NCI-H446 (cell line): ENCODE measurements around the gene CDCP1.

ENCODE experiments used
- DNase-seq, 2 experiments: peaks; one replicate each; lab custom pipeline; 2025; lab: John Stamatoyannopoulos, UW

Gene CDCP1

DNA sequence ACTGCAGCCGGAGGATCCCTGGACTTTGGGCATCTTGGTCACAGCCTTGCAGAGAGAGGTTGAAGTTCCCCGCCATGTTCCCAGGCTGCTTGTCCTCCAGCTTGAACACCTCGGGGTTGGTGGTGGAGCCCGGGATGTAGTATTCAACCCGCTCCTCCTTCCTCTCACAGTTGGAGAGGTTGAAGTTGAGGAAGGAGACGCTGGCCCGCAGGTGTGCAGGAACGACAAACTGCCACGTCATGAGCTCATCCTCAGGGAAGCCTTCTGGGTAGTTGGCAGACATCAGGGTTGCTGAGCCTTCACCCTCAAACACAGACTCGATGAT, 35.7 kb downstream of the CDCP1 start:
- no peak for DNase-seq

DNA sequence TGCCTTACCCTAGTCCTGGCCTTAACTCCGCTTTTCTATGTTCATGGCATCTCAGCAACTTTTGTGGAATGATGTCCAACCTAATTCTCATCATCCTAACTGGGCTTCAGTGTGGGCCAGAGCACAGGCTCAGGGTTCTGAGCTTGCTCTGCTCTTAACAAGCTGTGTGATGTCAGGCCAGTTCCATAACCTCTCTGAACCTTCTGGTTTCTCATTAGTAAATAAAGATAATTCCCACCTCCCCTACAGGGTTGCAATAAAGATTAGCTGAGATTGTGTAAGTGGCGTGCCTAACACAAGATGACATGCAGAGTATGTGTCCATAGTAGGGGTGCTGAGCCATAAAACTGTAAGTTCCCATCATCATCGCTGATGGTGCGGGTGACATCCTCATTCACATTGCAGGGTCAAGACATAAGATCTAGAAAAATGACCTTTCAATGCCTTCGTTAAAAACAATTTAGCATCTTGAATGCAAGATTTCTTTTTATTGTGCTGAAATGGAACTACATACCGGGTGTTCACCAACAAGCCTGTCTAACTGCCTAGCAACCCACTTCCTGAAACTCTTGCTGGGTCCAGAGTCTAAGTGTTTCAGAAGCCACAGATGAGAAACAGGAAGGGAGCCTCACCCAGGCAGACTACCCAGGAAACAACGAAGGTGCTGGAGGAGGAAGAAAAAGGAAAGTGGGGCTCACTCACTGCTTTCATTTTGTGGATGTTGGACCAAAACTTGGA, 36.2 kb downstream of the CDCP1 start:
- no peak for DNase-seq

DNA sequence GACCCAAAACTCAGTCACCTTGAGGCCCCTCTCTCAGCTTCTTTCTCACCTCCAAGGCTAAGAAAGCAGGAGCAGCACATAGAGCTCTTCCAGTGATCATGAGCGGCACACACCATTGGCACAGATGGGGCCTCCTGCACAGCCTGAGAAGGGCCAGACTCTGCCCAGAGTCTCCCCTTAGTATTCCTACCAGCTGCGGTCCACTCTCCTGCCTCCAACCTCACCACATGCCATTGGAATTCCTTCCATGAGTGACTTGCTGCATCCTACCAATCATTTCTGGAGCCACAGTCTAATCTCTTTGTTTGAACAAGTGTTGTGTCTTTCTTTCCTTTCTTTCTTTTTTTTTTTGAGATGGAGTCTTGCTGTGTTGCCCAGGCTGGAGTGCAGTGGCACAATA, 39.3 kb downstream of the CDCP1 start:
- no peak for DNase-seq

DNA sequence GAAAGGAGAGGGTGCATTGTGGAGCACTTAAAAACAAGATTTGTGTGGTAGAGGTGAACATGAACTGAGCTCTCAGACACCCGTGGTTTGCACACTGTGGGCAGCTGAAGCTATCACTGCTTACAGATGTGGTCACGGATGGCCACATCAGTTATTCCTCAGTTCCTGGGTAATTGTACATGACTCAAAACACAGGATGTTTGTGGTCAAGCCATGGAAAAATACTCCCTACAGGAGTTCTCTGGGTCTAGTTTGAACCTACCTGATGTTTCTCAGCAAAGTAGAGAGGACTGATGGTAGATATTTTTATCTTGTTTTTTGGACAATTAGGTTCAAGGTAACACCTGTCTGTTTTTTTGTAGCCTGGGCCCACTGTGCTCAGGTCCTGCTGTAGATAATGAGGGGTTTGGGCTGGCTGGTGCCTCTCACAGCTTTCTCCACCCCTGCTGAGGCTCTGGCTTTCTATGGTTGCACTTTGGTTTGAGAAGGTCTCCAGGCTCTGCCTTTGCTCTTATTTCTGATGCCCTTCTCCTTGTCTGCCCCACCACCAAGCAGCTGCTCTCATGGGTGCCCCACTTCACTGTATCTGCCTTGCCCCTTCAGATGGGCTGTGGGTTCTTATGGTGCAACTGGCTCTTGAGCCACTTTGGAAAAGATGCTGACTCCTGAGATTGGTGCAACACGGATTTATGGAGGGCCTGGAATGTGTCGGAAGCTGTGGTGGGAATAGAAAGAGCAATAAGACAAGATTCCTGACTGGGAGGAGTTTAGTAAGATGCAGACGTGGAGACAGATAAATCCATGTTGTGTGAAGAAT, 40.1 kb downstream of the CDCP1 start:
- DNase-seq = no peak

DNA sequence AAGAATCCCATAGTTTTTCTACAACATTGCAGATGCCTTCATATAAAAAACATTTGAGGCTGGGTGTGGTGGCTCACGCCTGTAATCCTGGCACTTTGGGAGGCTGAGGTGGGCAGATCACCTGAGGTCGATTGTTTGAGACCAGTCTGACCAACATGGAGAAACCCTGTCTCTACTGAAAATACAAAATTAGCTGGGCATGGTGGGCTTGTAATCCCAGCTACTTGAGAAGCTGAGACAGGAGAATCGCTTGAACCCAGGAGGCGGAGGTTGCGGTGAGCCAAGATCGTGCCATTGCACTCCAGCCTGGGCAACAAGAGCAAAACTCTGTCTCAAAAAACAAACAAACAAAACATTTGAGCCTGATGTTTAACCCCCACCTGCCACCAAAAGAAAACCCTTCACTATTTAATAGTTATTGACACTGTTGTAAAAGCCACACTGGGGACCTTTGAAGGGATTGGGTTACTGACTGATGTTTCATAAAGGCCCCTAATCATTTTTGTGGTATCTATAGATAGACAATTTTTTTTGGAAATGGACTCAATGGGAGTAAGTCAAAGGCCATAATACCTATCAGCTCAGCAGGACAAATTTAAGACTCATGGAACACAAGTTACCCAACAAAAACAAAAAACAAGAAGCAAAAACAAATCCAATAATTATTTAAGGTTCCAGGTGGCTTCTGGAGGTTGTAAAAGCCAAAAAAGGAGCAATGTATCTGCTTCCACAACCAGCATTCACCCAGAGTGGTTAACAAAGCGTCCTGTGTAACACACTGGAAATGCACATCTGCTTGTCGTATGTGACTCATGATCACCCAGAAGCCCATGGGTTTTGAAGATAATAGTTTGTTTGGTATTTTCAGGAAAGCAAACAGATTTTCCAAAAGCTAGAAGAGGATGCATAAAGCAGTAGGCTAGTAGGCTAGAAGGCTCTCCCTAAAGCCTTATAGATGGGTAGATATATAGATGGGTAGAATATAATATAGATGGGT, 41.2 kb downstream of the CDCP1 start:
- no peak for DNase-seq

DNA sequence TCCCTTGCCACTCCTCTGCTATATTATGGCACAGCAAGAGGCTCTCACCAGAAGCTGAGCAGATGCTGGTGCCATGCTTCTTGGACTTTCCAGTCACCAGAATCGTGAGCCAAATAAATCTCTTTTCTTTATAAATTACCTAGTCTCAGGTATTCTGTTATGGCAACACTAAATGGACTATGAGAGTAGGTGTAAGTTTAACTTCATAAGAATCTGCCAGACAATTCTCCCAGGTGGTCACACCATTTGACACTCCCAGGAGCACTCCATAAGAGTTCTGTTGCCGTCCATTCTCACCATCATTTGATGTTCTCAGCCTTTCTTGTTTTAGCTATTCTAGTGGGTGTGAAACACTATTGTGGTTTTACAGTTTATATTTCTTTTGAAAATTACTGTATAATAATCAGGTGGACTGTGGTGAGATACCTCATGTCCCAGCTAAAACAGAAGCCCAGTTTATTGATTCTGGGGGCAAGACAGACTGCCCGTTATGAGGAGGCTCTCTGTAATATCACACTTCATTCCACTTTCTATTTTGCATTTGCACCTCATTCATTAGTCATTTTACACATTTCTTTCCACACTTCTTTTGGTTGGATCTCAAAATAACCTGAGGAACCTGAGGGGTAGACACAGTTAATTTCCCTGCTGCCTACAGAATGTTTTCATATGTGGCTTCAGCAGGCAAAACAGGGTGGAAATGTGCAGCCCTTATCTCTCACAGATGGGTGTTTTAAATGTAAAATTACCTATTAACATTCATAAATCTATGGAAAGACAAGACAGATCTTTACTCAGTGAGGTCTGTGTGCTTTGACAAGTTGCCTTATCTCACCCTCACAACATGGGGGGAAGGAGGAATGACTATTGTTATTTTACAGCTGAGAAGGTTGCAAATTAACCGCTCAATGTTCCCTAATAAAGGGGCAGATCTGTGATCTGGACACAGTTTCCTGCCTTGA, 42.1 kb downstream of the CDCP1 start:
- no peak for DNase-seq

DNA sequence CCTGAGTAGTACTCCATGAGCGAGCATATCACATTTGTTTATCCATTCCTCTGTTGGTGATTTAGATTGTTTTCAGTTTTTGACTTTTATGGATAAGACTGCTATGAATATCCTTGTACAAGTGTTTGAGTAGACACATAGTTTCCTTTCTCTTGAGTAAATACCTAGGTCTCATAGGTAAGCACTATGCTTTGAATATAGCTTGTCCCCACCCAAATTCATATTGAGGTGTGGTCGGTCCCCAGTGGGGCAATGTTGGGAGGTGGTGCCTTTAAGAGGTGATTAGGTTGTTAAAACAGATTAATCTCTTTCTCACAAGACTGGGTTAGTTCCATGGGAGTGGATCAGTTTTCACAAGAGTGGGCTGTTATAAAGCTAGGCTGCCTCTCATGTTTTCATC, 42.8 kb downstream of the CDCP1 start:
- DNase-seq = no peak

DNA sequence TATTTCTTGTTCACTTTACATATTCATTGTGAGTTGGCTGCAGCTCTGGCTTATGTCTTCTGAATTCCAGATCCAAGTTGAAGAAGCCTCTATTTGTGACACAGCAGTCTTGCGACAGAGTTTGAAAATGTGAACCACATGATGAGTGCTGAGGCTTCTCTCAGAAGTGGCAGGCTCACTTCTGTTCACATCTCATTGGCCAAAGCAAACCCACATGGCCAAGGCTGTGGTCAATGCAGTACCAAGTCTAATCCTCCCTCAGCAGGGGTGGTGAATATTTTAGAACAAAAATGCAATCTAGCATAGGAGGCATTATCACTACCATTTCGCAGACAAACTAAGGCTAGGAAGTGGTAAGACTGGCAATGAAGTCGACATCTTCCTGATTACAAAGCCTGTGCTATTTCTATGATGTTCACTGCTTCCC, 45.2 kb downstream of the CDCP1 start:
- DNase-seq = no peak

DNA sequence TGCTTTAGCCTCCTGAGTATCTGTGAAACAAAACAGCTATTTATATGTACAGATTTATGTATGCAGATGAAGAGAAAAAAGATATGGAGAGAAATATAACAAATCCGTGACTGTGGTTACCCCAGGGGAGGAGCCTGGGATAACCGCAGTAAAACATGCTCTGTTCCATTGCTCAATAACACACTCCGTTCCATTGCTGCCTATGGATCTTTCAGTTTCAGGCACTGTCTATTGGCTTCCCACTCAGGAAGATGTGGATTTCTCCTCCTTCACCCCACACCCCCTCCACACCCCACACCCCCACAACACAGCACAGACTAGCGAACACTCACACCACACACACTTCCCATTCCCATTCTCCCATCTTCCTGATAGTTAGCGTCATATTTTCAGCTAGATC, 47.9 kb downstream of the CDCP1 start:
- DNase-seq = no peak

DNA sequence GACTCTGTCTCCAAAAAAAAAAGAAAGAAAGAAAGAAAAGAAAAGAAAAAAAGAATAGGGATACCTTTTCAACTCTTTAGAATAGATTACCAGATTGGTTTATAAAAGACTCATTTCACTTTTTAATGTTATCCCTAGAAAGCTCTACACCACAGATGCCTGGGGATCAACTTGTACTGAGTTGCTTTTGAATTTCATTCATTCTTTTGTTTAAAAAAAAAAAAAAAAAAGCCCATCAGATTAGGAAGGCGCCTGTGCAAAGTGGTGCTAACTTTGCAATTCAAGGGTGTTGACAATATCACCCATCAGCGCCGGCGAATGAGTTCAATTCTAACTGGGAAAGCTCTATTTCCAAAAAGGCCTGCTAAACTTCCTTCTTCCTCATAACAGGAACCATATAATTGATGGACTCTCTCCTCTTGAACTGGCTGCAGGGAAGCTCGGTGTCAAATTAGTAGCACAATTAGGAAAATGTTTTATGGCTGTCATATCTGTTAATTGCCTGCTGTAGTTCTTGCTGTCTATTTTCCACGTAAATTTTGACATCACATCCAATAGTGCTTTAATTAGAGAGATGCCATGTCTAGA, 48.8 kb downstream of the CDCP1 start:
- DNase-seq = no peak

DNA sequence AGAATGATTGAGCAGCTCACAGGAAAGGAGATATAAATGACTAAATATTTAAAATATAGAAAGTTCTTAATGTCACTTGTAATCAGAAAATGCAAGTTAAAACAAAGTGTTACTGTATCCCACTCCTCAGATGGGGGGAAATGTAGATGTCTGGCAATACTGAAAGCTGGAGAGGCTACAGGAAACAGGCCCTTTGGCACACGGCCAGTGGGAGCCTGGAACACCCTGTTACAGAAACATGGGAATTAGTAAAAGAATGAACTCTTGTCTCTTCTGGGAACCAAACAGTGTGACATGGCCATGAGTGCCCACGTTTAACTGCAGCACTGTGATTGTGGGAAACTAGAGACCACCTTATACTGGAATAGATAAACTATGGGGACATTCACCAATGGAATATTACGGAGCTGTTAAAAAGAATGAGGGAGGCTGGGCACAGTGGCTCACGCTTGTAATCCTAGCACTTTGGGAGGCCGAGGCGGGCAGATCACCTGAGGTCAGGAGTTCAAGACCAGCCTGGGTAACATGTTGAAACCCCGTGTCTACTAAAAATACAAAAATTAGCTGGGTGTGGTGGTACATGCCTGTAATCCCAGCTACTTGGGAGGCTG, 50.2 kb downstream of the CDCP1 start:
- no peak for DNase-seq

DNA sequence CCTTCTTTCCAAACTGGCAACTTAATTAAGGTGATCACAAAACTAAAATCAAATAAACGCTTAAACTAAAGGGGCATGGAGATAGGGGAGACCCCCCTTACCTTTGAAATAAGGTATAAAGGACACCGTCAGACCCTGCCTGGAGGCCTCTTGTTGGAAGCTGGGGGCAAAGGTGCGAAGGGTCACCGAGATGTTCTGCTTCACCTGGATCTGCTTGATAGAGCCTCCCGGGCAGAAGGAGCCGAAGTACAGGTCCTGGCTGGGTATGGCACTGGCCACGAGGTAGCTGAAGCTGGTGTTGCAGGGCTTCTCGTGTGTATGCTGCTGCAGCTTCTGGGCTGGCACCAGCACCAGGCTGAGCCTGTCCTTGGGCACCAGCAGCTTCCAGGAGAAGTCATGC, 53.0 kb downstream of the CDCP1 start:
- no peak for DNase-seq

DNA sequence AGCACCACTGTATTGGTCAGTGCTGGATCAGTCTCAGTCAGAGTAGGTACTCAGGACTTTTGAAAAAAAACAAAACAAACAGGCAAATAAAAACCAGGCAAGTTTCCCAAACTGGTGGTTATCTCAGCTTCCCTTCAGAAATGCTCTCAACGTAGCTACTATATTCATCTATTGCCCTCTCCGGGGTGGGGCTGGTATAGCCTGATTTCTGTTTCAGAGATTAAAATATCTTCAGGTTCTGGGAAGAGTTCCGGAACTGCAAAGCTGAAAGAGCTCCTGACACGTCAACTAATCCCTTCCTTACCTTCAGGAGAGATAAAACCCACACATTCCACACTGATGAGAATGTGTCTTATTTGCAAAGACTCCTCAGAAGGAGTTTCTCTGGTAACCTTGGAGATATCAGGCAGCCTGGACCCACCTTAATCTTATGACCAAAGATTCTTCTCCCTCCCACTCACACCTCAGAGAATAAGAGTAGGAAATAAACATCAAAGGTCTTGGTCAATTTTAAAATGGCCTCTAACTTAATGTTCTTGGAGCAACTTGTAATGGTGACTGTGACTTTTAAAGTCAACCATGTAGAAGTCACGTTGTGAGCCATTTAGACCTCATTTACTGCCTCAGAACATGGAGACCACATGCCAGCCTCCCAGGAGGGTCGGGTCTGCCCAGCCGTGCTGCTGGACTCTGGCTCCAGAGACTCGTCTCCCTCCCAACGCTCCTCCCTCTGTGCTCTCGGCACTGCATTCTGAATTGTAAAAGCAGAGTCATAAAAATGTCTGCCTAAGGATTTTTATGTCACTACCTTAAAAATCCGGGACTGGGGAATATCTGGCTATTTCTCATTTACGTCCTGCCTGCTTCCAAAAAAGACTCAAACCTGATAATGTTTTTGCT, 53.8 kb downstream of the CDCP1 start:
- DNase-seq = no peak

DNA sequence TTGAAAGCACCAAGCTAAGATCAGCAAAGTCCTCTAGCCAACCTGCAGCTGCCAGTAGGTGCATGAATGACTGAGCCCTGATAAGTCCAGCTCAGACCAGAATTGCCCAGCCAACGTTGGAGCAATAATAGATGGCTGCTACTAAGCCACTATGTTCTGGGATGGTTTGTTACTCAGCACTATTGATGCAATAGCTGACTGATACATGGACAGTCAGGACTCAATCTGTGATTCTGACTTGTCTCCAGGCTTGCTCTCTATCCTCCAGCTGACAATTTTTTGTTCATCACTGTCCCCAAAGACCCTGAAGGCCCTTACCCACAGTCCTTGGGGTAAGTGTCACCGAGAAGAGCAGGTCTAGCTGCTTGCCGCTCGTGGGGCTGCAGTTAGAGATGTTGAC, 55.3 kb downstream of the CDCP1 start:
- DNase-seq = no peak

DNA sequence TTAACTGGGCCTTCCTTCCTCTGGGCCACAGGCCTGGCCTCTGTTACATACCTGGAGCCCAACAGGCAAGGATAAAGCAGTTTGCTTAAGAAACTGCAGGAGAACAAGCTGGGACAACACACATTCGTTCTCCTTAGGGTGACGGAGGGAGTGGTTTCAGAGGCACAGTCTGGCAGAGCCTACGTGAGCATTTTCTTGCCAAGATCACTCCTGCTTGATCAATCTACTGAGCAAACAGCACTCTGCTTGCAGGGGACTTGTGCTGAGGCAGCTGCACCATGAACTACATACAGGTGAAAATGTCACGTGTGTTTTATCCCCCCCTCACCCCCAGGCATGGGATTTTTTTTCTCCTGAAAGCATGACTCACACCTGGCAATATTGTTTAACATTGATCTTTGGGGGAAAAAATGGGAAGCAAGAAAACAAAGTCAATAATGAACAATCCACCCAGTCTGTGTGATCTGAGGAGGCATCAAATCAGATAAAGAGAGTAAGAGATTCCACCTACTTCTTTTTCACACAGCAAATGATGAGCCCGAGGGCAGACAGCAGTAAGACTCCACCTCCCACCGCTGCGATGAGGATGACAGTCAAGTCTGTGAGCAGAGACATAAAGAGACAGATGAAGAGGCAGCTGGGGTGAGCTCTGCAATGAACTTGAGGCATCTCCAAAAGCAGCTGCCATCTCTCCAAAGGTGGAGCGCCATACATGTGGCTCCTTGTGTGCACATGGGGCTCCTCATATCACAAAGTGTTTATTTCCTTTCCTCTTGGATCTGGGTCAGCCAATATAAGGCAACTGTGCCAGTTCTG, 57.4 kb downstream of the CDCP1 start:
- DNase-seq = peak in 1 of 2 experiments; percentile 2

DNA sequence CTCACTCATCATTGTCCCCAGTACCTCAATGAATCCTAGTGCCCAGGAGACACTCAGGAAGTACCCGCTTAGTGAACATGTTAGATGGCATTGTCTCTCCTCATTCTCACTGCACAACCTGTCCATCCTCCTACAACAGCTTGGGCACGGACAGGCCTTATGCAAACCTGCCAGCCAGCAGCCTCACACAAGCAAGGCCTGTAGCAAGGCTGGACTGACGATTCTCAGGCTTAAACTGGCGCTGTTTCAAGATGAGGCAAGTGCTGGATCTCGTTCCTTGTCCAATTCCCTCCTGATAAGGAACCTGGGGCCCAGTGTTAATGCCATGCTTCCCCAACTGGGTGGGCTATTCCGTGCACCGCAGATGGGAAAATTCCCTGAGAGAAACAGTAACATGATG, 59.0 kb downstream of the CDCP1 start:
- DNase-seq = no peak

DNA sequence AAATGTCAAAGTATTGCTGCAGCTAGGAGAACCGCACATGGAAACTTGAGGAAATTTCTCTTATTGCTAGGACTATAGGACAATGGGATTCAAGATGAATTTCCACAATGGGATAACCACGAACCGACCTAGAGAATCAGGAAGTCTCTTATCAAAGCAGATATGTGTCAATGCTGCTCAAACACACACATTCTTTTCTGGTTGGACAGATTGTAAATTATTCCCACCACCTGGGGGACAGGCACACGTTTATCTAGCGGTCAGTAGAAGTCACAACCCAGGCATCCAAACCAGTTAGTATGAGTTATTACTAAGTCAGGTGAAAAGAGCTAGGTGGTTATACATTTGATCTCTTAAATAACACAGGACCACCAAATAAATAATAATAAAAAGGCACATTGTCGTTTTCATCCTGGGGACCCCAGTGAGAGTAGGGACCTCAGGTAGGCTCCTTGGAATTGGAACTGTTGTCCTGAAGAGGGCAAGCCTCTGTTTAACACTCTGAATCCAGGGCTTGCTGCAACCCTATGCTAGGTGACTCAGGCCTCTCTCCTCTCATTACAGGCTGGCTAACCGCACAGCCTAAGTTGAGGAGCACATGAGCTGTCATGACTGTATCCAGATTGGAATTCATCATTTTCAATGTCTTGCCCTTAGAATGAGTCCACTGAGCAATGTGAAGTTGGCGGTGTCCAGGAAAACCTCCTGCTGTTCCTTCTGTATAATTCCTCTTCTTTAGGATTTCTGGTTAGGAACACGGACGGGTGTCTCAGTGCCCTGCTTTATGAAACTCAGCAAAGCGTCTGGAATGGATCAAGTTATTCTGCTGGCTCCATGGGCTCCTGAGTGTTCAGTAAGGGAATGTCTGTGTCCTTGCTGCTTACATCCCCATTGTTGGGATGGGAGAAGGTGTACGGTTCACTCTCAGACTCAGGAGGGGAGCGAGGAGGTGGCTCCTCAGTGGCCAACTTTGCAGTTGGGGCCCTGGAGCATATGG, 61.1 kb downstream of the CDCP1 start:
- no peak for DNase-seq
